ENCODE data around the gene POLR2H. TPM values are rescaled to one million over a fixed set of nuclear protein-coding genes. Genes with fewer than 3 reads are reported as not detected.
A peak's percentile ranks its signal among the peaks of the same experiment; 100 is the strongest.

The POLR2H gene
- total and polyA plus RNA-seq, 10 of the 15 experiments (the other 5 are each of a cell fraction or from before 2014, with no cell fraction given), result 74.2 to 357 (median 143) TPM

GRCh38 chr3:184325269-184325668, 36.2 kb upstream of the POLR2H start:
- intact Hi-C loops (cut with micrococcal nuclease; ENCODE audit: unreplicated experiment) (no loop called here), in situ Hi-C loops (cut with MboI) (no loop called here)
- no peaks in the 10 kb centered on the region; the same call in none of the 2 replicates for H4K20me1 ChIP-seq (ENCODE audit: control insufficient read depth, insufficient read depth)
- no peak overlapping the region for H3K4me2 ChIP-seq (ENCODE audit: control insufficient read depth, insufficient read depth)
- ATAC-seq, result no peak
- ChIA-PET CTCF (interaction anchor here (1.8 kb wide), 1 partner anchor 29 kb away, joined by 6 read pairs; no protein-coding TSS in a partner anchor), POLR2A (interaction anchor here (0.7 kb wide), 1 partner anchor 138 kb away, joined by 3 read pairs; no protein-coding TSS in a partner anchor), SMC1A (ENCODE audit: uncharacterized antibody, unreplicated experiment) (no interaction called here), RAD21 (ENCODE audit: unreplicated experiment) (no interaction called here)
- no peak overlapping the region for H3K4me3 ChIP-seq
- peaks cover 66 to 79% of the 10 kb centered on the region in 2 experiments for H3K36me3 ChIP-seq (ENCODE audit: control insufficient read depth in 2 of 2, insufficient read depth in 2 of 2, low read length in 1 of 2)
- no peak for DNase-seq (ENCODE audit: low read depth, low spot score)
- no peak overlapping the region for H3K27ac ChIP-seq (ENCODE audit: control insufficient read depth, insufficient read depth)
- no peaks in the 10 kb centered on the region for H3K27me3 ChIP-seq (replicated peaks in 1 of 2; ENCODE audit: control insufficient read depth in 2 of 2, insufficient read depth in 2 of 2, low read length in 1 of 2)
- no peak overlapping the region for H2AFZ ChIP-seq (ENCODE audit: control insufficient read depth, low read depth, low read length)
- H3K9me3 ChIP-seq (replicated peaks; ENCODE audit: control insufficient read depth, insufficient read depth, low read length), result no peaks in the 10 kb centered on the region
- no peak overlapping the region for H3K9ac ChIP-seq (ENCODE audit: control insufficient read depth, insufficient read depth, low read length)
- WGBS (ENCODE audit: insufficient coverage, insufficient replicate concordance, low lambda C conversion rate, missing lambda C conversion rate), result 98% methylated on average over 12 of the region's 13 CpGs
- H3K79me2 ChIP-seq (ENCODE audit: control insufficient read depth, insufficient read depth, low read length), result peaks cover 5% of the 10 kb centered on the region
- TF ChIP-seq GATAD2B (conservative IDR thresholded peaks at IDR 0.05; ENCODE audit: low read depth) (no peak), POLR2AphosphoS5 (IDR thresholded peaks at IDR 0.05; ENCODE audit: low read length) (peak; percentile 15; the same call in 1 of the 2 replicates)
- BruUV-seq (replicated peaks), result TSS peak; percentile 3
- H3K4me1 ChIP-seq (ENCODE audit: control insufficient read depth, insufficient read depth, low read length), result no peaks in the 10 kb centered on the region; the same call in 1 of the 2 replicates
- no peak for FAIRE-seq

GRCh38 chr3:184325715-184326369, 35.7 kb upstream of the POLR2H start:
- Histone ChIP-seq H4K20me1 (ENCODE audit: control insufficient read depth, insufficient read depth) (no peaks in the 10 kb centered on the region; the same call in none of the 2 replicates), H3K27me3 (replicated peaks in 1 of 2; ENCODE audit: control insufficient read depth in 2 of 2, insufficient read depth in 2 of 2, low read length in 1 of 2) (no peaks in the 10 kb centered on the region), H3K4me2 (ENCODE audit: control insufficient read depth, insufficient read depth) (no peak overlapping the region), H3K36me3 (ENCODE audit: control insufficient read depth in 2 of 2, insufficient read depth in 2 of 2, low read length in 1 of 2) (peaks cover 60 to 77% of the 10 kb centered on the region in 2 experiments), H3K9me3 (replicated peaks; ENCODE audit: control insufficient read depth, insufficient read depth, low read length) (no peaks in the 10 kb centered on the region), H2AFZ (ENCODE audit: control insufficient read depth, low read depth, low read length) (no peak overlapping the region), H3K9ac (ENCODE audit: control insufficient read depth, insufficient read depth, low read length) (no peak overlapping the region), H3K79me2 (ENCODE audit: control insufficient read depth, insufficient read depth, low read length) (no peaks in the 10 kb centered on the region; the same call in 1 of the 2 replicates), H3K4me3 (no peak overlapping the region), H3K27ac (ENCODE audit: control insufficient read depth, insufficient read depth) (no peak overlapping the region), H3K4me1 (ENCODE audit: control insufficient read depth, insufficient read depth, low read length) (no peaks in the 10 kb centered on the region)
- no peak for DNase-seq (ENCODE audit: low read depth, low spot score)
- ChIA-PET SMC1A (ENCODE audit: uncharacterized antibody, unreplicated experiment) (interaction anchor here (1.9 kb wide), 1 partner anchor 9 kb away, joined by 4 read pairs; no protein-coding TSS in a partner anchor), CTCF (interaction anchor here (1.8 kb wide), 1 partner anchor 28 kb away, joined by 6 read pairs; no protein-coding TSS in a partner anchor), RAD21 (ENCODE audit: unreplicated experiment) (no interaction called here), POLR2A (interaction anchor here (0.7 kb wide), 1 partner anchor 139 kb away, joined by 3 read pairs; no protein-coding TSS in a partner anchor)
- no peak for ATAC-seq
- in situ Hi-C loops (cut with MboI), result no loop called here
- no peak for FAIRE-seq
- WGBS (ENCODE audit: insufficient coverage, insufficient replicate concordance, low lambda C conversion rate, missing lambda C conversion rate), result 98% methylated on average over 5 of the region's 6 CpGs
- TF ChIP-seq POLR2AphosphoS5 (IDR thresholded peaks at IDR 0.05; ENCODE audit: low read length), result 0 out of 2 replicates have a peak, but pooled peaks have one; percentile 18
- TF ChIP-seq ZBED1 (IDR thresholded peaks at IDR 0.05; ENCODE audit: borderline replicate concordance), result 0 out of 2 replicates have a peak, but pooled peaks have one; percentile 19
- TF ChIP-seq NFYA (IDR thresholded peaks at IDR 0.05; ENCODE audit: borderline replicate concordance, low read depth, low read length), result no peak
- TF ChIP-seq HDGF (IDR thresholded peaks at IDR 0.05), result no peak
- no TSS peak for BruUV-seq (replicated peaks)
- intact Hi-C loops (cut with micrococcal nuclease; ENCODE audit: unreplicated experiment), result no loop called here

Data from GM12878 (cell line).